ENCODE results near the gene DOP1A.
"Not testable (repeated sequence)": the region's sequence is repeated elsewhere in the genome, so short reads cannot be mapped to it uniquely, and the experiment has no call there.

Gene DOP1A

GRCh38 chr6:83180426-83180950 lies 113.0 kb downstream of the DOP1A start:
- TF ChIP-seq CTCF (IDR thresholded peaks at IDR 0.05; ENCODE audit: control insufficient read depth, insufficient read depth, low read depth, low read length, missing control alignments): no peak
- no peak for DNase-seq (ENCODE audit: low read depth)
- no peak overlapping the region for H3K4me3 ChIP-seq (ENCODE audit: control insufficient read depth, low read depth, low read length)

GRCh38 chr6:83182114-83182513 lies 114.6 kb downstream of the DOP1A start:
- no peak for TF ChIP-seq CTCF (IDR thresholded peaks at IDR 0.05; ENCODE audit: control insufficient read depth, insufficient read depth, low read depth, low read length, missing control alignments)
- DNase-seq (ENCODE audit: low read depth): no peak
- H3K4me3 ChIP-seq (ENCODE audit: control insufficient read depth, low read depth, low read length): no peak overlapping the region

- DNase-seq (ENCODE audit: low read depth): peak; percentile 95
- no peak overlapping the region for H3K4me3 ChIP-seq (ENCODE audit: control insufficient read depth, low read depth, low read length)
Measured at GRCh38 chr6:83183082-83183828, 115.8 kb downstream of the DOP1A start.

GRCh38 chr6:83185096-83185495 lies 117.6 kb downstream of the DOP1A start:
- no peak for DNase-seq (ENCODE audit: low read depth)
- H3K4me3 ChIP-seq (ENCODE audit: control insufficient read depth, low read depth, low read length): no peak overlapping the region
- no peak for TF ChIP-seq CTCF (IDR thresholded peaks at IDR 0.05; ENCODE audit: control insufficient read depth, insufficient read depth, low read depth, low read length, missing control alignments)

More at GRCh38 chr6:83183082-83183828, 115.8 kb downstream of the DOP1A start:
- no peak for TF ChIP-seq CTCF (IDR thresholded peaks at IDR 0.05; ENCODE audit: control insufficient read depth, insufficient read depth, low read depth, low read length, missing control alignments)

- no peak for TF ChIP-seq CTCF (IDR thresholded peaks at IDR 0.05; ENCODE audit: control insufficient read depth, insufficient read depth, low read depth, low read length, missing control alignments)
- H3K4me3 ChIP-seq (ENCODE audit: control insufficient read depth, low read depth, low read length): no peak overlapping the region
- no peak for DNase-seq (ENCODE audit: low read depth)
Measured at GRCh38 chr6:83188501-83188900, 121.0 kb downstream of the DOP1A start.

- no peak for TF ChIP-seq CTCF (IDR thresholded peaks at IDR 0.05; ENCODE audit: control insufficient read depth, insufficient read depth, low read depth, low read length, missing control alignments)
- no peak overlapping the region for H3K4me3 ChIP-seq (ENCODE audit: control insufficient read depth, low read depth, low read length)
- DNase-seq (ENCODE audit: low read depth): no peak
Measured at GRCh38 chr6:83190626-83191025, 123.2 kb downstream of the DOP1A start.

- peak overlapping the region; percentile 88 for H3K4me3 ChIP-seq (ENCODE audit: control insufficient read depth, low read depth, low read length)
- not testable (repeated sequence) for DNase-seq (ENCODE audit: low read depth)
Measured at GRCh38 chr6:83191974-83192373, 124.5 kb downstream of the DOP1A start.

All from AG09309 (cell line).